ENCODE results near the gene OSBPL10. TPM values are rescaled to one million over a fixed set of nuclear protein-coding genes. Genes with fewer than 3 reads are reported as not detected.

The OSBPL10 gene
- total and polyA plus RNA-seq, 2 of the 8 experiments (the other 6 are each of a cell fraction or from before 2014, with no cell fraction given): 26.2 to 86.7 TPM

DNA sequence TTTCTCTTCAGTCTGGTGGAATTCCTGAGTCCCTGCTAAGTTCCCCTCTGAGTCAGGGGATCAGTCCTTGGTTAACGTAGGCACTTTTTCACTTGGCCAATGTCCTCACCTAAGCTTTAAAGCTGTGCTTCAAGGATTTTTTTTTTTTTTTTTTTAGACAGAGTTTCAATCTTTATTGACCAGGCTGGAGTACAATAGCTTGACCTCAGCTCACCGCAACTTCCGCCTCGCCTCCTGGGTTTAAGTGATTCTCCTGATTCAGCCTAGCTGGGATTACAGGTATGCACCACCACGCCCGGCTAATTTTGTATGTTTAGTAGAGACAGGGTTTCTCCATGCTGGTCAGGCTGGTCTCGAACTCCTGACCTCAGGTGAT, 228.0 kb downstream of the OSBPL10 start:
- CTCF ChIA-PET (ENCODE audit: partially characterized antibody): interaction anchor here (0.7 to 1.2 kb wide), 3 partner anchors 14 to 220 kb away, joined by 3 to 5 read pairs (median 4); partner anchors contain the start of gene STT3B

More for the DNA sequence above, 228.0 kb downstream of the OSBPL10 start:
- H3K23me2 ChIP-seq (ENCODE audit: low read depth, low read length): no peaks in the 10 kb centered on the region
- no peak overlapping the region for H3K4me3 ChIP-seq (ENCODE audit: extremely low read depth in 1 of 4, insufficient read depth in 2 of 4, low read depth in 3 of 4, low read length in 4 of 4)
- no peak overlapping the region for H2BK5ac ChIP-seq (ENCODE audit: low read depth, low read length)
- H3K18ac ChIP-seq (ENCODE audit: extremely low read depth, low read length): no peak overlapping the region
- no peak for TF ChIP-seq CBX8 (IDR thresholded peaks at IDR 0.05; ENCODE audit: borderline replicate concordance, low read depth, low read length)
- no peak for TF ChIP-seq TAF1 (IDR thresholded peaks at IDR 0.05; ENCODE audit: low read depth, low read length)
- H3K36me3 ChIP-seq (ENCODE audit: control insufficient read depth in 2 of 4, insufficient read depth in 4 of 4, low read length in 3 of 4): peaks cover 0 to 3% (median 0%) of the 10 kb centered on the region in 4 experiments; a peak in 3 of 8 replicates
- H4K8ac ChIP-seq (ENCODE audit: extremely low read depth, insufficient read depth, low read length): no peak overlapping the region
- H3K27me3 ChIP-seq (replicated peaks in 1 of 4; ENCODE audit: control insufficient read depth in 3 of 4, extremely low read depth in 1 of 4, insufficient read depth in 3 of 4, low read length in 3 of 4): no peaks in the 10 kb centered on the region
- no peaks in the 10 kb centered on the region for H3K79me1 ChIP-seq (ENCODE audit: low read depth, low read length)
- H2BK12ac ChIP-seq (ENCODE audit: low read depth, low read length): no peak overlapping the region
- H3K9ac ChIP-seq (replicated peaks in 1 of 4; ENCODE audit: extremely low read depth in 1 of 4, low read depth in 3 of 4, low read length in 3 of 4): no peak overlapping the region
- POLR2A ChIA-PET (ENCODE audit: partially characterized antibody): interaction anchor here (0.6 kb wide), 2 partner anchors 12 to 158 kb away, joined by 3 read pairs; no protein-coding TSS in a partner anchor
- no peak overlapping the region for H3K4ac ChIP-seq (replicated peaks; ENCODE audit: insufficient read length, low read depth, low read length)
- H2AK5ac ChIP-seq (ENCODE audit: low read depth, low read length): no peak overlapping the region
- no peak overlapping the region for H3K23ac ChIP-seq (ENCODE audit: insufficient read length)
- peaks cover 0 to 6% (median 3%) of the 10 kb centered on the region in 4 experiments; a peak in 2 of 7 replicates for H3K4me1 ChIP-seq (replicated peaks in 1 of 4; ENCODE audit: control insufficient read depth in 3 of 4, insufficient read depth in 4 of 4, low read length in 3 of 4)
- H3K9me3 ChIP-seq (ENCODE audit: insufficient read depth in 2 of 2, low read depth in 1 of 2, low read length in 1 of 2): no peaks in the 10 kb centered on the region; a peak in 1 of 4 replicates
- H3K56ac ChIP-seq (replicated peaks; ENCODE audit: insufficient read length, low read depth, low read length): no peak overlapping the region
- no peak overlapping the region for H2BK120ac ChIP-seq (replicated peaks; ENCODE audit: low read depth, low read length)
- H3K14ac ChIP-seq (ENCODE audit: insufficient read length): no peak overlapping the region
- H2BK15ac ChIP-seq (ENCODE audit: low read length): no peak overlapping the region
- H4K5ac ChIP-seq (ENCODE audit: insufficient read length, low read depth, low read length): no peak overlapping the region
- peaks cover 0 to 14% of the 10 kb centered on the region in 2 experiments; a peak in 1 of 4 replicates for H3K79me2 ChIP-seq (ENCODE audit: control insufficient read depth in 1 of 2, insufficient read depth in 2 of 2, low read length in 2 of 2)
- FAIRE-seq (no peak), DNase-seq (ENCODE audit: low read depth in 1 of 2, low spot score in 2 of 2) (no peak)
- H3K27ac ChIP-seq (ENCODE audit: low read depth, low read length): no peak overlapping the region
- H2AFZ ChIP-seq (ENCODE audit: low read length): no peak overlapping the region
- WGBS, 2 experiments (ENCODE audit: extremely low coverage in 1 of 2, insufficient coverage in 1 of 2, insufficient read length in 1 of 2, insufficient replicate concordance in 2 of 2, low coverage in 1 of 2, low lambda C conversion rate in 2 of 2, missing lambda C conversion rate in 1 of 2): 97% methylated on average over 7 of the region's 7 CpGs; no CpG with 5 or more reads in 1 of the 2 experiments
- H2BK20ac ChIP-seq (ENCODE audit: low read length): no peak overlapping the region
- H3K4me2 ChIP-seq (ENCODE audit: insufficient read depth in 1 of 2, low read depth in 2 of 2, low read length in 2 of 2): no peak overlapping the region
- H4K20me1 ChIP-seq (replicated peaks in 1 of 2; ENCODE audit: control insufficient read depth in 1 of 2, insufficient read depth in 2 of 2, low read length in 2 of 2): peaks cover 0 to 2% of the 10 kb centered on the region in 2 experiments
- no peak overlapping the region for H4K91ac ChIP-seq (replicated peaks; ENCODE audit: insufficient read length, low read length)
